HG02852 (cell line): Measurements from ENCODE around the gene SLC5A9.
"Not testable (repeated sequence)": the region's sequence is repeated elsewhere in the genome, so short reads cannot be mapped to it uniquely, and the experiment has no call there.

Experiments
- ATAC-seq: cut with Tn5 transposase; IDR thresholded peaks from one replicate; pipeline ENCODE4 v1.9.1; 2021; ENCODE audit warnings: mild to moderate bottlenecking, moderate library complexity; ENCODE audit not compliant: unreplicated experiment

SLC5A9 gene

GRCh38 chr1:48213462-48213861 lies 9.1 kb upstream of the SLC5A9 start:
- not testable (repeated sequence) for ATAC-seq

GRCh38 chr1:48214366-48214765 lies 8.2 kb upstream of the SLC5A9 start:
- not testable (repeated sequence) for ATAC-seq

- ATAC-seq = no peak
These were observed 7.7 kb upstream of the SLC5A9 start for GRCh38 chr1:48214820-48215219.

GRCh38 chr1:48215222-48215621 lies 7.3 kb upstream of the SLC5A9 start:
- no peak for ATAC-seq

- no peak for ATAC-seq
These were observed 6.6 kb upstream of the SLC5A9 start for GRCh38 chr1:48215889-48216288.

GRCh38 chr1:48216313-48216712 lies 6.2 kb upstream of the SLC5A9 start:
- no peak for ATAC-seq

- no peak for ATAC-seq
These were observed 5.6 kb upstream of the SLC5A9 start for GRCh38 chr1:48216941-48217340.

- ATAC-seq = no peak
These were observed 4.7 kb upstream of the SLC5A9 start for GRCh38 chr1:48217856-48218255.

GRCh38 chr1:48219803-48220202 lies 2.7 kb upstream of the SLC5A9 start:
- no peak for ATAC-seq

- no peak for ATAC-seq
These were observed 1.4 kb upstream of the SLC5A9 start for GRCh38 chr1:48221122-48221521.

- no peak for ATAC-seq
These were observed 859 bp upstream of the SLC5A9 start for GRCh38 chr1:48221657-48222056.

- ATAC-seq = no peak
These were observed 1.1 kb downstream of the SLC5A9 start for GRCh38 chr1:48223366-48224240.

- no peak for ATAC-seq
These were observed 2.3 kb downstream of the SLC5A9 start for GRCh38 chr1:48224791-48225190.

- ATAC-seq = no peak
These were observed 3.1 kb downstream of the SLC5A9 start for GRCh38 chr1:48225579-48225978.

- ATAC-seq = no peak
These were observed 4.9 kb downstream of the SLC5A9 start for GRCh38 chr1:48227165-48228013.

- ATAC-seq = no peak
These were observed 5.6 kb downstream of the SLC5A9 start for GRCh38 chr1:48228156-48228555.

- ATAC-seq = no peak
These were observed 6.8 kb downstream of the SLC5A9 start for GRCh38 chr1:48229317-48229716.

- ATAC-seq = no peak
These were observed 7.7 kb downstream of the SLC5A9 start for GRCh38 chr1:48230236-48230635.

GRCh38 chr1:48232722-48233121 lies 10.2 kb downstream of the SLC5A9 start:
- ATAC-seq = no peak

- no peak for ATAC-seq
These were observed 11.4 kb downstream of the SLC5A9 start for GRCh38 chr1:48233666-48234485.

- no peak for ATAC-seq
These were observed 13.1 kb downstream of the SLC5A9 start for GRCh38 chr1:48235652-48236051.
